IPS-NIHi11 (cell line): Measurements from ENCODE around the gene STAM2.
"Not testable (repeated sequence)": the region's sequence is repeated elsewhere in the genome, so short reads cannot be mapped to it uniquely, and the experiment has no call there.

Experiments used
- DNase-seq: peaks from one replicate; pipeline ENCODE4 v3.0.0; 2012; ENCODE audit warnings: mixed read lengths, low spot score

STAM2 gene

GRCh38 chr2:152172201-152172785 lies 3.3 kb downstream of the STAM2 start:
- not testable (repeated sequence) for DNase-seq

GRCh38 chr2:152171718-152172117 lies 3.8 kb downstream of the STAM2 start:
- no peak for DNase-seq

GRCh38 chr2:152169158-152169557 lies 6.4 kb downstream of the STAM2 start:
- DNase-seq = not testable (repeated sequence)

- not testable (repeated sequence) for DNase-seq
These were observed 8.1 kb downstream of the STAM2 start for GRCh38 chr2:152167470-152167869.

GRCh38 chr2:152167065-152167464 lies 8.5 kb downstream of the STAM2 start:
- no peak for DNase-seq

- DNase-seq = no peak
These were observed 8.9 kb downstream of the STAM2 start for GRCh38 chr2:152166633-152167032.

- DNase-seq = no peak
These were observed 9.8 kb downstream of the STAM2 start for GRCh38 chr2:152165780-152166179.

- DNase-seq = no peak
These were observed 10.3 kb downstream of the STAM2 start for GRCh38 chr2:152165306-152165705.

GRCh38 chr2:152163669-152164068 lies 11.9 kb downstream of the STAM2 start:
- not testable (repeated sequence) for DNase-seq

GRCh38 chr2:152162141-152162540 lies 13.4 kb downstream of the STAM2 start:
- DNase-seq = no peak

- DNase-seq = no peak
These were observed 14.0 kb downstream of the STAM2 start for GRCh38 chr2:152161598-152161997.

GRCh38 chr2:152160378-152160777 lies 15.2 kb downstream of the STAM2 start:
- not testable (repeated sequence) for DNase-seq

GRCh38 chr2:152157253-152157652 lies 18.3 kb downstream of the STAM2 start:
- no peak for DNase-seq

- DNase-seq = no peak
These were observed 20.4 kb downstream of the STAM2 start for GRCh38 chr2:152155209-152155608.

GRCh38 chr2:152154462-152154861 lies 21.1 kb downstream of the STAM2 start:
- DNase-seq = no peak

GRCh38 chr2:152134488-152135280 lies 40.9 kb downstream of the STAM2 start:
- DNase-seq = no peak

GRCh38 chr2:152132306-152132705 lies 43.3 kb downstream of the STAM2 start:
- DNase-seq = no peak

GRCh38 chr2:152127628-152128027 lies 47.9 kb downstream of the STAM2 start:
- no peak for DNase-seq

- no peak for DNase-seq
These were observed 48.9 kb downstream of the STAM2 start for GRCh38 chr2:152126664-152127063.

GRCh38 chr2:152122161-152122560 lies 53.4 kb downstream of the STAM2 start:
- no peak for DNase-seq

- no peak for DNase-seq
These were observed 55.1 kb downstream of the STAM2 start for GRCh38 chr2:152120430-152120829.

- DNase-seq = no peak
These were observed 59.6 kb downstream of the STAM2 start for GRCh38 chr2:152115952-152116351.

- DNase-seq = no peak
These were observed 61.2 kb downstream of the STAM2 start for GRCh38 chr2:152114366-152114765.

GRCh38 chr2:152107140-152107539 lies 68.4 kb downstream of the STAM2 start:
- not testable (repeated sequence) for DNase-seq
